ENCODE results near the gene MUL1. TPM values are rescaled to one million over a fixed set of nuclear protein-coding genes. Genes with fewer than 3 reads are reported as not detected.
A peak's percentile ranks its signal among the peaks of the same experiment; 100 is the strongest.

Gene MUL1
- total RNA-seq, 1 experiment from 2014 or later: 24.7 TPM

- TF ChIP-seq EZH2phosphoT487 (IDR thresholded peaks at IDR 0.05; ENCODE audit: borderline replicate concordance) (no peak), JUND (IDR thresholded peaks at IDR 0.05) (no peak), CTCF (IDR thresholded peaks at IDR 0.05 in 2 of 3, conservative IDR thresholded peaks at IDR 0.05 in 1 of 3; ENCODE audit: borderline replicate concordance in 1 of 3, insufficient read depth in 1 of 3, low read depth in 2 of 3, low read length in 2 of 3) (no peak), SRF (IDR thresholded peaks at IDR 0.05; ENCODE audit: low read depth) (no peak), POLR2A (IDR thresholded peaks at IDR 0.05; ENCODE audit: borderline replicate concordance, extremely low read depth, insufficient read depth, insufficient read length) (no peak), MAX (IDR thresholded peaks at IDR 0.05) (no peak), SIN3A (IDR thresholded peaks at IDR 0.05; ENCODE audit: low read depth) (no peak), CEBPB (IDR thresholded peaks at IDR 0.05; ENCODE audit: low read depth) (no peak)
Observed at GRCh38 chr1:20487236-20487590, 20.7 kb downstream of the MUL1 start (continued).

GRCh38 chr1:20486457-20487235 lies 21.3 kb downstream of the MUL1 start:
- CTCF ChIA-PET: interaction anchor here (1.3 kb wide), 1 partner anchor 8 kb away, joined by 8 read pairs; no protein-coding TSS in a partner anchor
- Histone ChIP-seq H3K9me2 (ENCODE audit: insufficient read depth) (no peaks in the 10 kb centered on the region), H3K27ac (ENCODE audit: low read depth, low read length) (peak overlapping the region; percentile 85), H4K20me1 (ENCODE audit: insufficient read depth) (no peaks in the 10 kb centered on the region), H3K9ac (ENCODE audit: low read length) (peak overlapping the region; percentile 83), H3K27me3 (ENCODE audit: insufficient read depth, low read length) (no peaks in the 10 kb centered on the region), H3K9me3 (ENCODE audit: control insufficient read depth in 1 of 2, insufficient read depth in 1 of 2, low read depth in 1 of 2, low read length in 2 of 2) (no peaks in the 10 kb centered on the region), H3K4me2 (ENCODE audit: low read length) (peak overlapping the region; percentile 95), H3K4me3 (replicated peaks in 1 of 2; ENCODE audit: low read depth in 1 of 2, low read length in 2 of 2) (peak overlapping the region; percentile 77 to 94), H2AFZ (ENCODE audit: low read depth, low read length, poor library complexity, severe bottlenecking) (no peak overlapping the region), H3K79me2 (ENCODE audit: insufficient read depth, low read length) (peaks cover 18% of the 10 kb centered on the region), H3K4me1 (ENCODE audit: control insufficient read depth in 1 of 2, insufficient read depth in 2 of 2, low read length in 2 of 2) (peaks cover 12 to 40% of the 10 kb centered on the region in 2 experiments), H3K36me3 (ENCODE audit: control insufficient read depth in 1 of 2, insufficient read depth in 2 of 2, low read length in 2 of 2) (no peaks in the 10 kb centered on the region)
- TSS peak; percentile 41 for BruUV-seq (replicated peaks)
- POLR2A ChIA-PET: no interaction called here
- DNase-seq (ENCODE audit: low read depth, low spot score) (no peak), ATAC-seq (peak; percentile 65)
- TF ChIP-seq MAX (IDR thresholded peaks at IDR 0.05) (no peak), POLR2AphosphoS5 (IDR thresholded peaks at IDR 0.05; ENCODE audit: low read depth, low read length) (peak; percentile 56), JUND (IDR thresholded peaks at IDR 0.05) (no peak), ZFX (IDR thresholded peaks at IDR 0.05) (peak; percentile 64; the same call in 1 of the 2 replicates), EGR1 (IDR thresholded peaks at IDR 0.05; ENCODE audit: low read depth) (no peak), ATF3 (IDR thresholded peaks at IDR 0.05) (no peak), TCF7L2 (IDR thresholded peaks at IDR 0.05; ENCODE audit: borderline replicate concordance, extremely low read depth, insufficient read depth, insufficient read length) (no peak), YY1 (IDR thresholded peaks at IDR 0.05; ENCODE audit: extremely low read depth, insufficient replicate concordance, low read depth, low read length) (no peak)
- RAD21 ChIA-PET (ENCODE audit: low non-redundant PET in 1 of 2, low total read pairs in 2 of 2, uncharacterized antibody in 2 of 2, unreplicated experiment in 2 of 2): no interaction called here
- intact Hi-C loops (cut with micrococcal nuclease): no loop called here
